ENCODE measurements around the gene KIAA0753.

KIAA0753 gene

DNA sequence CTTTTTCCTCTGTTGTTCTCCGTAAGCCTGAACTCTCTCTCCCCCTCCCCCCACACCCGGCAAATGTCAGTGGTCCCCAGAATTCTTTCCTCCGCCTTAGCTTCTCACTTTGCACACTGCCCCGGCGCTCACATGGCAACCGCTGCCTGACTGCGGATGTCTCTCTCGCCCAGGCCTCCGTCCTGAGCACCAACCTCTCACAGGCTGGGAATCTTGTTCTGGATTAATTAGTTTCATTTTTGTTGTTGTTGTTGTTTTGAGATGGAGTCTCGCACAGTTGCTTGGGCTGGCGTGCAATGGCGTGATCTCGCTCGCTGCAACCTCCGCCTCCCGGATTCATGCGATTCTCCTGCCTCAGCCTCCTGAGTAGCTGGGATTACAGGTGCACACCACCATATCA lies 27.7 kb upstream of the KIAA0753 start:
- Histone ChIP-seq H3K79me2 (ENCODE audit: insufficient read depth, low read length) (no peaks in the 10 kb centered on the region), H3K4me3 (ENCODE audit: insufficient read depth, low read length, poor library complexity, severe bottlenecking) (no peak overlapping the region), H3K9ac (ENCODE audit: low read length) (no peak overlapping the region), H3K9me2 (replicated peaks; ENCODE audit: insufficient read depth, low read length) (no peaks in the 10 kb centered on the region), H3F3A (ENCODE audit: insufficient read depth) (no peaks in the 10 kb centered on the region), H3K4me2 (ENCODE audit: low read depth, low read length, poor library complexity, severe bottlenecking) (no peak overlapping the region), H3K36me3 (ENCODE audit: low read length) (no peaks in the 10 kb centered on the region), H4K20me1 (ENCODE audit: low read depth, low read length) (no peaks in the 10 kb centered on the region), H3K9me3 (ENCODE audit: insufficient read depth, low read length) (no peaks in the 10 kb centered on the region), H2AFZ (ENCODE audit: low read depth, low read length, severe bottlenecking) (no peak overlapping the region), H3K27ac (ENCODE audit: low read depth, low read length) (no peak overlapping the region), H3K27me3 (ENCODE audit: low read length) (no peaks in the 10 kb centered on the region)
- TF ChIP-seq EZH2phosphoT487 (conservative IDR thresholded peaks at IDR 0.05; ENCODE audit: low read length), result no peak
- TF ChIP-seq, protein P1, sequence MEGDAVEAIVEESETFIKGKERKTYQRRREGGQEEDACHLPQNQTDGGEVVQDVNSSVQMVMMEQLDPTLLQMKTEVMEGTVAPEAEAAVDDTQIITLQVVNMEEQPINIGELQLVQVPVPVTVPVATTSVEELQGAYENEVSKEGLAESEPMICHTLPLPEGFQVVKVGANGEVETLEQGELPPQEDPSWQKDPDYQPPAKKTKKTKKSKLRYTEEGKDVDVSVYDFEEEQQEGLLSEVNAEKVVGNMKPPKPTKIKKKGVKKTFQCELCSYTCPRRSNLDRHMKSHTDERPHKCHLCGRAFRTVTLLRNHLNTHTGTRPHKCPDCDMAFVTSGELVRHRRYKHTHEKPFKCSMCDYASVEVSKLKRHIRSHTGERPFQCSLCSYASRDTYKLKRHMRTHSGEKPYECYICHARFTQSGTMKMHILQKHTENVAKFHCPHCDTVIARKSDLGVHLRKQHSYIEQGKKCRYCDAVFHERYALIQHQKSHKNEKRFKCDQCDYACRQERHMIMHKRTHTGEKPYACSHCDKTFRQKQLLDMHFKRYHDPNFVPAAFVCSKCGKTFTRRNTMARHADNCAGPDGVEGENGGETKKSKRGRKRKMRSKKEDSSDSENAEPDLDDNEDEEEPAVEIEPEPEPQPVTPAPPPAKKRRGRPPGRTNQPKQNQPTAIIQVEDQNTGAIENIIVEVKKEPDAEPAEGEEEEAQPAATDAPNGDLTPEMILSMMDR (IDR thresholded peaks at IDR 0.05; ENCODE audit: insufficient read depth, low read length, poor library complexity, severe bottlenecking), result no peak

GRCh38 chr17:6667516-6667915 lies 27.0 kb upstream of the KIAA0753 start:
- Histone ChIP-seq H3K4me3 (ENCODE audit: insufficient read depth, low read length, poor library complexity, severe bottlenecking) (no peak overlapping the region), H3K4me2 (ENCODE audit: low read depth, low read length, poor library complexity, severe bottlenecking) (no peak overlapping the region), H3K36me3 (ENCODE audit: low read length) (no peaks in the 10 kb centered on the region), H4K20me1 (ENCODE audit: low read depth, low read length) (no peaks in the 10 kb centered on the region), H3K79me2 (ENCODE audit: insufficient read depth, low read length) (no peaks in the 10 kb centered on the region), H3K9me2 (replicated peaks; ENCODE audit: insufficient read depth, low read length) (no peaks in the 10 kb centered on the region), H2AFZ (ENCODE audit: low read depth, low read length, severe bottlenecking) (no peak overlapping the region), H3F3A (ENCODE audit: insufficient read depth) (no peaks in the 10 kb centered on the region), H3K27ac (ENCODE audit: low read depth, low read length) (no peak overlapping the region), H3K9me3 (ENCODE audit: insufficient read depth, low read length) (no peaks in the 10 kb centered on the region), H3K27me3 (ENCODE audit: low read length) (no peaks in the 10 kb centered on the region), H3K9ac (ENCODE audit: low read length) (no peak overlapping the region)
- no peak for TF ChIP-seq EZH2phosphoT487 (conservative IDR thresholded peaks at IDR 0.05; ENCODE audit: low read length)
- TF ChIP-seq, protein P1 (IDR thresholded peaks at IDR 0.05; ENCODE audit: insufficient read depth, low read length, poor library complexity, severe bottlenecking), result no peak

DNA sequence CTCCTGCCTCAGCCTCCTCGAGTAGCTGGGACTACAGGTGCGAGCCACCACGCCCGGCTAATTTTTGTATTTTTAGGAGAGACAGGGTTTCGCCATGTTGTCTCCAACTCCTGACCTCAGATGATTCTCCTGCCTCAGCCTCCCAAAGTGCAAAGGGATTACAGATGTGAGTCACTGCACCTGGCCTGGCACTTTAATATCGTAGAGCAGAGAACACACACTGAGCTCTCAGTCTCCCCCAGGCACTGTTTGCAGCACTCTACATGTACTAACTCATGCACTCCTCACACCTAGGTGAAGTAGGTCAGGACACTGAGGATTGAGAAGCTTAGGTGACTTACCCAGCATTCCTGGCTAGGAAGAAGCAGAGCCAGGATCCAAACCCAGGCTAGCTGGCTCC lies 26.0 kb upstream of the KIAA0753 start:
- H3F3A ChIP-seq (ENCODE audit: insufficient read depth), result no peaks in the 10 kb centered on the region
- H4K20me1 ChIP-seq (ENCODE audit: low read depth, low read length), result no peaks in the 10 kb centered on the region
- H3K9me3 ChIP-seq (ENCODE audit: insufficient read depth, low read length), result no peaks in the 10 kb centered on the region
- H2AFZ ChIP-seq (ENCODE audit: low read depth, low read length, severe bottlenecking), result no peak overlapping the region
- no peak overlapping the region for H3K27ac ChIP-seq (ENCODE audit: low read depth, low read length)
- TF ChIP-seq, protein P1 (IDR thresholded peaks at IDR 0.05; ENCODE audit: insufficient read depth, low read length, poor library complexity, severe bottlenecking), result no peak
- TF ChIP-seq EZH2phosphoT487 (conservative IDR thresholded peaks at IDR 0.05; ENCODE audit: low read length), result no peak
- no peaks in the 10 kb centered on the region for H3K9me2 ChIP-seq (replicated peaks; ENCODE audit: insufficient read depth, low read length)
- no peaks in the 10 kb centered on the region for H3K79me2 ChIP-seq (ENCODE audit: insufficient read depth, low read length)
- no peaks in the 10 kb centered on the region for H3K36me3 ChIP-seq (ENCODE audit: low read length)
- H3K4me2 ChIP-seq (ENCODE audit: low read depth, low read length, poor library complexity, severe bottlenecking), result no peak overlapping the region
- no peak overlapping the region for H3K9ac ChIP-seq (ENCODE audit: low read length)
- no peak overlapping the region for H3K4me3 ChIP-seq (ENCODE audit: insufficient read depth, low read length, poor library complexity, severe bottlenecking)
- no peaks in the 10 kb centered on the region for H3K27me3 ChIP-seq (ENCODE audit: low read length)
